H9 (cell line): ENCODE measurements around the gene ZBTB17. TPM values are rescaled to one million over a fixed set of nuclear protein-coding genes. Genes with fewer than 3 reads are reported as not detected.

ENCODE experiments used
- DNase-seq: peaks from one replicate; pipeline ENCODE4 v3.0.0-alpha.2; 2017
- H2AFZ ChIP-seq: one replicate; pipeline ENCODE4 v1.6.1; 2013; ENCODE audit warnings: mild to moderate bottlenecking, low read length, control low read depth, moderate library complexity
- H2AK5ac ChIP-seq: 2 replicates; pipeline ENCODE4 v1.6.1; 2013; ENCODE audit warnings: low read length, control low read depth, mixed read lengths; ENCODE audit not compliant: insufficient read length
- H2BK120ac ChIP-seq: one replicate; pipeline ENCODE4 v1.6.1; 2013; ENCODE audit warnings: low read depth, mild to moderate bottlenecking, low read length, control low read depth, inconsistent platforms; ENCODE audit not compliant: poor library complexity, severe bottlenecking
- H2BK12ac ChIP-seq: 2 replicates; pipeline ENCODE4 v1.6.1; 2013; ENCODE audit warnings: low read length, control low read depth, mixed read lengths, low read depth; ENCODE audit not compliant: insufficient read length
- H2BK15ac ChIP-seq: 2 replicates; pipeline ENCODE4 v1.6.1; 2013; ENCODE audit warnings: low read depth, low read length, control low read depth
- H2BK20ac ChIP-seq: one replicate; pipeline ENCODE4 v1.6.1; 2013; ENCODE audit warnings: low read depth, mild to moderate bottlenecking, low read length, control low read depth, inconsistent platforms; ENCODE audit not compliant: poor library complexity, severe bottlenecking
- H2BK5ac ChIP-seq: 2 replicates; pipeline ENCODE4 v1.6.1; 2013; ENCODE audit warnings: low read length, control low read depth, mixed read lengths; ENCODE audit not compliant: insufficient read length
- H3K14ac ChIP-seq: 2 replicates; pipeline ENCODE4 v1.6.1; 2013; ENCODE audit warnings: low read length, control low read depth; ENCODE audit not compliant: insufficient read depth
- H3K18ac ChIP-seq: 2 replicates; pipeline ENCODE4 v1.6.1; 2013; ENCODE audit warnings: low read depth, mild to moderate bottlenecking, mixed read lengths, low read length, control low read depth; ENCODE audit not compliant: insufficient read length
- H3K23ac ChIP-seq: 2 replicates; pipeline ENCODE4 v1.6.1; 2013; ENCODE audit warnings: low read length, control low read depth, mixed read lengths, low read depth; ENCODE audit not compliant: insufficient read length
- H3K23me2 ChIP-seq: 2 replicates; pipeline ENCODE4 v1.6.1; 2013; ENCODE audit warnings: low read depth, mild to moderate bottlenecking, mixed read lengths, low read length, control low read depth; ENCODE audit not compliant: insufficient read length, poor library complexity, severe bottlenecking
- H3K27ac ChIP-seq: 2 replicates; pipeline ENCODE4 v1.5.1; 2013; ENCODE audit warnings: low read length, control low read depth, mixed read lengths, low read depth; ENCODE audit not compliant: insufficient read length
- H3K27me3 ChIP-seq: 2 replicates; pipeline ENCODE4 v1.6.1; 2013; ENCODE audit warnings: low read length, control low read depth, inconsistent platforms; ENCODE audit not compliant: insufficient read depth
- H3K4ac ChIP-seq: 2 replicates; pipeline ENCODE4 v1.6.1; 2013; ENCODE audit warnings: low read depth, mild to moderate bottlenecking, control low read depth, inconsistent platforms, low read length, moderate library complexity
- H3K4me1 ChIP-seq: 2 replicates; pipeline ENCODE4 v1.6.1; 2013; ENCODE audit warnings: low read length, control low read depth, inconsistent platforms; ENCODE audit not compliant: insufficient read depth
- H3K4me2 ChIP-seq: 2 replicates; pipeline ENCODE4 v1.6.1; 2013; ENCODE audit warnings: low read length, control low read depth, mixed read lengths; ENCODE audit not compliant: insufficient read length, insufficient read depth
- H3K56ac ChIP-seq: 2 replicates; pipeline ENCODE4 v1.6.1; 2013; ENCODE audit warnings: low read depth, mild to moderate bottlenecking, mixed read lengths, low read length, control low read depth; ENCODE audit not compliant: insufficient read length
- H3K79me1 ChIP-seq: 2 replicates; pipeline ENCODE4 v1.6.1; 2013; ENCODE audit warnings: low read depth, mild to moderate bottlenecking, moderate library complexity, low read length, control low read depth, inconsistent platforms; ENCODE audit not compliant: insufficient read depth, poor library complexity, severe bottlenecking
- H3K79me2 ChIP-seq: 2 replicates; pipeline ENCODE4 v1.6.1; 2013; ENCODE audit warnings: low read length, control low read depth, inconsistent platforms; ENCODE audit not compliant: insufficient read depth
- H3K9ac ChIP-seq: 2 replicates; pipeline ENCODE4 v1.6.1; 2013; ENCODE audit warnings: low read length, control low read depth, mixed read lengths; ENCODE audit not compliant: insufficient read length; ENCODE audit errors: extremely low read depth
- H3K9me3 ChIP-seq: one replicate; pipeline ENCODE4 v1.6.1; 2013; ENCODE audit warnings: low read depth, low read length, inconsistent platforms; ENCODE audit not compliant: control insufficient read depth
- H3T11ph ChIP-seq: one replicate; pipeline ENCODE4 v1.6.1; 2013; ENCODE audit warnings: mild to moderate bottlenecking, low read length, control low read depth, inconsistent platforms
- H4K20me1 ChIP-seq: one replicate; pipeline ENCODE4 v1.6.1; 2013; ENCODE audit not compliant: control insufficient read depth, insufficient read length, insufficient read depth
- H4K5ac ChIP-seq: 2 replicates; pipeline ENCODE4 v1.6.1; 2013; ENCODE audit warnings: low read depth, mild to moderate bottlenecking, mixed read lengths, low read length, control low read depth; ENCODE audit not compliant: insufficient read length
- H4K8ac ChIP-seq: replicated peaks from 2 replicates; pipeline ENCODE4 v1.6.1; 2013; ENCODE audit warnings: low read length, control low read depth, mixed read lengths, low read depth; ENCODE audit not compliant: insufficient read length
- H4K91ac ChIP-seq: 2 replicates; pipeline ENCODE4 v1.6.1; 2013; ENCODE audit warnings: low read depth, mild to moderate bottlenecking, moderate library complexity, mixed read lengths, low read length, control low read depth; ENCODE audit not compliant: insufficient read length
- H3K27ac Mint-ChIP-seq, 3 experiments: 2 replicates in 2 of 3; 3 replicates in 1 of 3; pipeline ENCODE4 v1.8.0; 2020 to 2021; ENCODE audit warnings: mixed read lengths in 3 of 3, mild to moderate bottlenecking in 1 of 3, moderate library complexity in 1 of 3
- H3K27me3 Mint-ChIP-seq: 2 replicates; pipeline ENCODE4 v1.8.0; 2021; ENCODE audit warnings: low read depth, mild to moderate bottlenecking, moderate library complexity, mixed read lengths
- H3K36me3 Mint-ChIP-seq, 3 experiments: 2 replicates in 2 of 3; 3 replicates in 1 of 3; pipeline ENCODE4 v1.8.0; 2020 to 2021; ENCODE audit warnings: low read depth in 3 of 3, mixed read lengths in 3 of 3; ENCODE audit not compliant: insufficient read depth in 1 of 3
- H3K4me1 Mint-ChIP-seq, 2 experiments: 2 replicates each; pipeline ENCODE4 v1.8.0; 2020; ENCODE audit warnings: mixed read lengths in 2 of 2
- H3K4me3 Mint-ChIP-seq, 2 experiments: 2 replicates in 1 of 2; 3 replicates in 1 of 2; pipeline ENCODE4 v1.8.0; 2020 to 2021; ENCODE audit warnings: mild to moderate bottlenecking in 2 of 2, mixed read lengths in 2 of 2, moderate library complexity in 1 of 2
- H3K9me3 Mint-ChIP-seq, 2 experiments: 2 replicates in 1 of 2; 3 replicates in 1 of 2; pipeline ENCODE4 v1.8.0; 2020; ENCODE audit warnings: mild to moderate bottlenecking in 2 of 2, mixed read lengths in 2 of 2, moderate library complexity in 1 of 2
- CTCF ChIP-seq: fragments of 200-600 bp; sonication (generic); conservative IDR thresholded peaks from 3 replicates; pipeline ENCODE4 v1.8.0; 2021; ENCODE audit warnings: antibody characterized with exemption, mild to moderate bottlenecking
- WGBS: extraction: QIAGEN DNeasy Blood & Tissue Kit; methylation state at CpG from one replicate; pipeline ENCODE4 v1.1.7; 2013; ENCODE audit warnings: missing lambda C conversion rate, low lambda C conversion rate, mixed read lengths; ENCODE audit not compliant: insufficient read length; ENCODE audit errors: extremely low coverage; 5-methylcytosine and 5-hydroxymethylcytosine counted together
- total RNA-seq: library from RNA; stranded (reverse); gene quantifications from 2 replicates; pipeline ENCODE4 v1.2.1, GENCODE V29; 2021

Gene ZBTB17
- total RNA-seq, 1 experiment from 2014 or later: 16.5 TPM

GRCh38 chr1:15945011-15945831 lies 30.7 kb downstream of the ZBTB17 start:
- no peak overlapping the region for H2BK5ac ChIP-seq
- no peaks in the 10 kb centered on the region for H3K27me3 ChIP-seq
- H2BK15ac ChIP-seq: no peak overlapping the region
- H3K56ac ChIP-seq: no peak overlapping the region
- H3T11ph ChIP-seq: no peak overlapping the region
- H4K8ac ChIP-seq: no peak overlapping the region
- Mint-ChIP-seq H3K4me3 (no peak overlapping the region), H3K27me3 (no peaks in the 10 kb centered on the region), H3K4me1 (peaks cover 22 to 24% of the 10 kb centered on the region in 2 experiments), H3K9me3 (no peaks in the 10 kb centered on the region), H3K36me3 (peaks cover 7 to 49% (median 33%) of the 10 kb centered on the region in 3 experiments), H3K27ac (peak overlapping the region in 1 of 3 experiments; percentile 67; a peak in 1 of 7 replicates)
- DNase-seq: no peak
- no peak overlapping the region for H2BK12ac ChIP-seq
- no peak overlapping the region for H2AK5ac ChIP-seq
- H3K14ac ChIP-seq: no peak overlapping the region
- no peak overlapping the region for H4K5ac ChIP-seq
- TF ChIP-seq CTCF: no peak
- no peak overlapping the region for H3K18ac ChIP-seq
- no peak overlapping the region for H2BK120ac ChIP-seq
- no peaks in the 10 kb centered on the region for H3K23me2 ChIP-seq
- peaks cover 2% of the 10 kb centered on the region for H4K20me1 ChIP-seq
- H3K4me1 ChIP-seq: no peaks in the 10 kb centered on the region
- H3K79me2 ChIP-seq: no peaks in the 10 kb centered on the region
- H2BK20ac ChIP-seq: no peak overlapping the region
- no peak overlapping the region for H3K4ac ChIP-seq
- H3K27ac ChIP-seq: no peak overlapping the region
- H3K23ac ChIP-seq: no peak overlapping the region
- no peak overlapping the region for H2AFZ ChIP-seq
- no peaks in the 10 kb centered on the region for H3K9me3 ChIP-seq
- no peaks in the 10 kb centered on the region for H3K79me1 ChIP-seq
- no peak overlapping the region for H3K9ac ChIP-seq
- no peak overlapping the region for H3K4me2 ChIP-seq
- no CpG with 5 or more reads among the region's 39 CpGs for WGBS
- H4K91ac ChIP-seq: no peak overlapping the region
